GM19023 (cell line): ENCODE measurements around the gene CSRP1.
"Not testable (repeated sequence)": the region's sequence is repeated elsewhere in the genome, so short reads cannot be mapped to it uniquely, and the experiment has no call there.

Experiments used
- ATAC-seq: cut with Tn5 transposase; IDR thresholded peaks from one replicate; pipeline ENCODE4 v1.9.1; 2021; ENCODE audit warnings: mild to moderate bottlenecking, moderate library complexity; ENCODE audit not compliant: unreplicated experiment

The CSRP1 gene

DNA sequence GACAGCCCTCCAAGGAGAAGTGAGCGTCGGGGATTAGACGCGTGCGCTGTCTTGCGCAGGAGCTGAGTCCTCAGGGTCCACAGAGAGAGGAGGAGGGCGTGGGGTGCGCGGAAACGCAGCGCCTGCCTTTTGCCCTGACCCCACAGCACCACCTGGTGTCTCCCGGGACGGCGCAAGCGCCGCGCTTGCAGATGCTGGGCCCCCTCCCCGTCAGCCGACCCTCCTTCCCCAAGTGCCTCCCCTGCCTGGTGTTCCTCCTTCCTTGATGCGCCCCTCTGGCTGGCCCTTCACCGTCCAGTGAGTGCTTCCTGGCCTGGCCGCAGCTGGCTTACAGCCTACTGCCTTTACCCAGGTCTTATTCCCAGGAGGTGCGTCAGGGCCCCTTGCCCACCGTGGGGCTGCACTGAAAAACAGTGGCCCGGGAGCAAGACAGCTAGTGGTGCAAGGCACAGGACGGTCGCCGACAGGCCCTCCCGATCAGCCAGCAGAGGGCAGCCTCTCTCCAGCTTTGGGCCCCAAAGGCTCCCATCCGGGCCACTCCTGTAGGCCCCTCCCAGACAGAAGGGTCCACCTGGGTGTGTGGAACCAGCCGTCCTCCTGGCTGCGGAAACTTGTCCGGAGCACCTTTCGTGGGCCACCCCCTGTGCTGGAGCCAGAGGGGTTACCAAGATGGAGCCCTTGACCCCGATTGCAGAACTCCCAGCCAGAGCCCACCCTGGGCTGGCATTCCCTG is 25.0 kb downstream of the CSRP1 start:
- ATAC-seq, result peak; percentile 86

DNA sequence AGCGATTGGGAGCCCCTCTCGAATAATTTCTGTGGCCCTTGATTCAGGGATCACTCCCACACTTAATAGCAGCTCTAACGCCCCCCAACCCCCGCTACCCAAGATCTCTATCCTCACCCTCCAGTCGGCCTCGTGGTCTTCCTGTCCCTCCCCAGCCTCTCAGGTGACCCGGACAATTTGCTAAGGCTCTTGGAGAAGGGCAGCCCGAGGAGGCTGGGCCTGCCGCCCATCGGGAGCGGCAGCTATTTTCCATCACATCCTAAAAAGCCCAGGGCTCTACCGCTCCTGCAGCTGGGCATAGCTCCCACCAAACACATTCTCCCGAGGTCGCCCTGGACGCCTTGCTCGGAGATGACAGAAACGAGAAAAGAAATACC is 25.9 kb downstream of the CSRP1 start:
- no peak for ATAC-seq

DNA sequence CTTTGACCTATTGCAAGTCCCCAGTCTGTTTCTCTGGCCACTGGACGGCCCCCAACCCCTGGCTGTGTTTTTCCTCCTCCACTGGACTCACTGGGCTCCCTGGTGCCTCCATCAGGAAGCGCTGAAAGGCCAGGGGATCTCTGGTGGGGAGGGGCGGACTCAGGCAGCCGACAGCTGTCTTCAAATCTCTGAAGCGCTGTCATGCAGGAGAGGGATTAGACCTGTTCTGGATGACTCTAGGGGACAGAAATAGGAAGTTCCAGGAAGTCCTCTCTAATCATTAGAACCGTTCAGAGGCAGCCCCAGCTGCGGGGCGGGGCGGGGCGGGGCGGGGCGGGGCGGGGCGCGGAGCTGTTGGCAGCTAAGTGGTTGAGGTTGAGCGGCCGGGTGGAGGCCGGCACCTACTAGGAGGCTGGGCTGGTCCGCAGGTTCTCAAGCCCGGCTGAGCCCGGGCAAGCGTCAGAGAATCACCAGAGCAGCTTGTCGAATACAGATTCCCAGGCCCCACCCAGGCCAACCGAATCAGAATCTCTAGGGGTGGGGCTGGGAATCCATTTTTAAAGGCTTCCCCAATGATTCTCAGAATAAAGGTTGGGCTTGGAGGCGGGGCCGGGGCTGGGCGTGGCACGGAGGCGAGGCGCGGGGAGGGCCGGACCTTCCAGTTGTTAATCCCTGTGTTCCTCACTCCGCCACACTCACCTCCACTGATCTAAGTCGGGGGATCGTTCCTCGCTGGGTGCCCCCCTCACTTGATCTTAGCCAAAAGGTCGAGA is 26.5 kb downstream of the CSRP1 start:
- peak; percentile 45 for ATAC-seq

GRCh38 chr1:201479201-201479730 is 27.7 kb downstream of the CSRP1 start:
- ATAC-seq, result no peak

DNA sequence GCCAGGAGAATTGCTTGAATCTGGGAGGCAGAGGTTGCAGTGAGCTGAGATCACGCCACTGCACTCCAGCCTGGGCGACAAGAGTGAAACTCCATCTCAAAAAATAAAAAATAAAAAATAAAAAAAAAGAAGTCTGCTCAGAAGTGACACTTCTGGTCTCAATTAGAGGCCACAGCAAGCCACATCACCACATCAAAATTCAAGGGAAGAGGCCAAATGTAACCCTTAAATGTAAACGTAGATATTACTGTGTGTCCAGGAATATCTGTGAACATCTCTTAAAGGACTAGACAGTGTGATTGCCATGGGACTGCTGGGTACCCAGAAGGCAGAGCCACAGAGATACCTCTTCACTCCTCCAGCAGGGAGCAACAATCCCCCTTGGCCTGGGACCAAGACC is 28.3 kb downstream of the CSRP1 start:
- not testable (repeated sequence) for ATAC-seq

DNA sequence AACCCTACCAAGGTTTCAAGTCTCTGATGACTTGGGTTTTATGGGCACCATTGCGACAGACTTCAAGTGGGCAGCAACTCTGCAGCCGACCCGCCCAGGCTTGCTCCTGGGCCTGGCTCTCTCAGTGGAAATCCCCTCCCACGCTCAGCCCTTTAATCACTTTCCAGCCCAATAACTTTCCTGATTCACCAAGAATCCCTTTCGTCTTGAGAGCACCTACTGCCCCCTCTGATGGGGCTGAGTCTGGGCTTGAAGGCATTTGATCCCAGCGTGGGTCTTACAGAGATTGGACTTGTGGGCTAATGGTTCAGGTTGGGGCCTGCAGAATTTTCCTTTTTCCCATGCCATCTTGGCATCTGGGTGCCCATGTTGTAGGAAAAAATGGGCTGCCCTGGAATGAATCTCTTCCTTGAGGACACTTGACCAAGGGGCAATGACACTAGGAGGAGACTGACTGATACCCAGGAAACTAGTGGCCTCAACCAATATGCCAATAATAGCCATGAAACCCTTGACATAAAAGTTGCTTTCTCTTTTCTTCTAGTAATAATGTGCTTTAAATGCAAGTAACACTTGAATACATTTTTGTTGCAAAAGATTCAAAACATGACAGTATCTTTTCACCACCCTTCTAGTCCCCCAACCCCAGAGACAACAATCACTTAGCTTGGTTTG is 30.1 kb downstream of the CSRP1 start:
- ATAC-seq, result no peak

- ATAC-seq, result no peak
These were observed 30.8 kb downstream of the CSRP1 start for GRCh38 chr1:201475915-201476669.

DNA sequence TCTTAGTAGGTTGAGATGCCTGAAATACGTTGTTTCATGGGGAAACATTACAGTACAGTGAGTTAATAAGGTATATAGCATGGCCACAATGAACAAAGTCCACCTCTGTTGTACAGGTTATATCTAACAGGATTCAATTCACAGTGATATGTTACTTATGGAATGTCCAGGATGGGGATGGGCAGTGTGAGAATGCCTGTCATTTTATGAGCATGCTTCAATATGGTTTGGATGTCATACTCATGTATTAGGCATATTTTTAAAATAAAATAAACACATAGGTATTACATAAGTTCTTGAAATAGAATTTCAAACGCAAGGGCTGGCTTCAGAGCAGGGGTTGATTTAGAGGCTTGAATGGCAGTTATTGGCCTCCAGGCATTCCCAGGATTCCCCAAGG is 31.8 kb downstream of the CSRP1 start:
- ATAC-seq, result no peak

DNA sequence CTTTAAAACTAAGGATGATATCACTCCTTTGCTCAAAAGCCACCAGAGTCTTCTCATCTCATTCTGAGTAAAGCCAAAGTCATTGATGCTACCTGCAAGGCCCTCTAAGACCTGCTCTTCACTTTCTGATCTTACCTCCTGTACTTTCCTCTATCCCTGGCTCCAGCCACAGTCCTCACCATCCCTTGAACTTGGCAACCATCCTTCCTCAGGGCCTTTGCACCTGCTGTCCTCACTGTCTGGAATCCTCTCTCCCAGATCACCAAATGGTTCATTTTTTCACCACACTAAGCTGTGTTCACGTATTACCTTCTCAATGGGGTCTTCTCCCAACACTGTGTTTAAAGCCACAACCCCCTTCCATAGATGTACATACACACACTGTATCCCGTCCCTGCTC is 33.6 kb downstream of the CSRP1 start:
- ATAC-seq, result no peak

- ATAC-seq, result not testable (repeated sequence)
These were observed 34.6 kb downstream of the CSRP1 start for GRCh38 chr1:201472321-201472720.

DNA sequence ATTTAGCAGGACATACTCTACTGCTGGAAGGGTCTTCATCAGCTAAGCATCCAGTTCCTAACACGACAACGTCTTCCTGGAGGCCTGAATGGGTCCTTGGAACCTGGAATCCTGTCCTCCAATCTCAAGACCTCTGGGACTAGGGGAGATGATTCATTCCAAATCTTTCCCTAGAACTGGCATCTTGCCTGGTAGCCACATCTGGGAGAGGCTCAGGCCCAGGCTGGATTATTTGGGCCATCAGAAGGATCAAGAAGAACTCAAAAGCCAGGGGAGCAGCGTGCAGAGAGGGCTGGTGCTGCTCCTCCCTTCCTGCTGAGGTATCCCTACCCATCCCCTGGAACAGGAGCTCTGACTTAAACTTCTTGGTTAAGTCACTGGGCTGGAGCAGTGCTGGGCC is 35.2 kb downstream of the CSRP1 start:
- ATAC-seq, result no peak

- no peak for ATAC-seq
These were observed 36.3 kb downstream of the CSRP1 start for GRCh38 chr1:201470581-201470980.

GRCh38 chr1:201469645-201470074 is 37.3 kb downstream of the CSRP1 start:
- ATAC-seq, result no peak

DNA sequence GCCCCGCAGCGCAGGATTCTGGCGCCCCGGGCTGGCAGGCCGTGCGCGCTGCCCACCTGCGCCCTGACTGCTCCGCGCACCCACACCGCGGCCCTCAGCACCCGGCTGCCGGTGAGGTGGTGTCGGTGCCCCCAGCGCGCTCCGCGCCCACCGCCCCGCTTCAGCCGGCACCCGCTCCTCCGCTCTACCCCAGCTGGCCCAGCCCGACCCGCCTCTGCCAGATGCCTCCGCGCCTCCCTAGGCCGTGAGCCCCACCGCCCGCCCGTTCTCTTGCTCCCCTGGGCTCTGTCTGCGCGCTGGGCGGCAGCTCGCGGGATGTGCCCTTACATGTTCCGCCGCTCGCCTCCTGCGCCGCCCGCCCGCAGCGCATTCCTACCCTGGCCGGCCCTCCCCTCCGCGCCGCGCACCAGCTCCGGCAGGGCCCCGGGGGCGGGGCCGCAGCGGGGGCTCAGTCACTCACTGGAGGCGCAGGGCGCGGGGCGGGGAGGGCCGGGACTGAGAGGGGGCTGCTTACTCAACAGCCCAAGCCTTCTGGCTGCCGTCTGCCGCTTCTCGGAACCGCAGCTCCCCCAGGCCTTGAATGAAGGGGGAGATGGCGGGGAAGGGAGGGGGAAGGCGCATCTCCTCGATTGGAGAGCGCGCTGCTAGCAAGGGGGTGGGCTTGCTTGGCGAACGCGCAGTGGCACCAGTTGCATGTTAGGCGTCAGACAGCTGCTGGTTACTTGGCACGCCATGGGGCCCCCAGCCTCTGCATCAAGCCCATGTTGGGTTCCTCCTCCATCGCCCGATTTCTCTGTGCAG is 37.9 kb downstream of the CSRP1 start, which contains the start of gene PHLDA3:
TSS of gene PHLDA3 (minus strand) at position 345 of the 801 bp plus-strand sequence. CDS start 402 bp downstream, outside the sequence.
- peak; percentile 71 for ATAC-seq

DNA sequence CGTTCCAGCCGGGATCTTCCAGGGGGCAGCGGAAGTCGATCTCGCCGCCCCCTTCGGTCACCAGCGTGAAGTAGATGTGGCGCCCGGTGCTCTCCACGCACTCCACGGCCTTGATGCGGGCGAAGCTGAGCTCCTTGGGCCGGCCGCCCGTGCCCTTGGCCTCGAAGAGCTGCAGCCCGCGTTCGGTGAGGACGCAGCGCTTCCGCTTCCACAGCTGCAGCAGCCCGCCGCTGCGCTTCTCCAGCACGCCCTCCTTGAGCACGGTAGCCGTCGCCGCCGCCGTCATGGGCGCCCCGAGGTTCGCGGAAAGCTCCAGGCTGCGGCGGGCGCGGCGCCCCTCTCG is 38.5 kb downstream of the CSRP1 start:
- peak; percentile 35 for ATAC-seq

GRCh38 chr1:201466492-201466891 is 40.4 kb downstream of the CSRP1 start:
- ATAC-seq, result no peak

- no peak for ATAC-seq
These were observed 41.1 kb downstream of the CSRP1 start for GRCh38 chr1:201465698-201466290.

- ATAC-seq, result no peak
These were observed 43.8 kb downstream of the CSRP1 start for GRCh38 chr1:201463071-201463552.

DNA sequence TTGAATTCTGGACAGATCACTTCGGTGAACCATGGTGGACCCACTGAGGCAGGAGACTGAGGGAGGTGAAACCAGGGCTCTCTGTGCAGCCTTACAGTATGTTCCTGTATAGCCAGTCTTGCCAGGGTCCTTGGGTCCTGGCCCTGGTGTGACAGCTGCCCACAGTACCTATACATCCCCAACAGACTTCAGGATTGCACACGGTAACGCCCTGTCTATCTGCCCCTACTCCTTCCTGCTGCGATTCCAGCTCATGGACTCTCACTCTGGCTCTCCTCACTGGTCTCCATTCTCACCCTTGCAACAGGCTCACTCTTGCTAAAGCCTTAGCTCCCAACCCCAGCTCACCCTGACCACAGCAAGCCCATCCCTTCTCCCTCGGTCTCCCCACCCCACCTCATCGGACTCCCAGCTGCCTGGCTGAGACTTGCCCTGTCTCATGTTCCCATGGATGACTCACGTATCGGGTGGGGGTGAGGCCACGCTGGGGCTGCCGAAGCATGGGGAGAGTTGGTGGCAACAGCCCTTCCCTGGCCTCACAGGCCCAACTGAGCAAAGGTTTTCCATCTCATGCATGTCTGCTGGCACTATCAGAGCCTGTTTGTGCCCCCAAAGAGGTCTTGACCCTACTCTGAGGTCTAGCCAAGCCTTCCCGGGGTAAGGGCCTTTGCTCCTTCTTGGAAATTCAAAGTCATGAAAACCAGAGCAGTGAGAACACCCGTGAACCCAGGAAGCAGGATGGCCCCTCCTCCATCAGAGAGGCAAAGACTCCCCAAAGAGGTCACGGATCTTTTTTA is 45.1 kb downstream of the CSRP1 start:
- ATAC-seq, result no peak
